ENCODE measurements around the gene HAND2.

Gene HAND2

DNA sequence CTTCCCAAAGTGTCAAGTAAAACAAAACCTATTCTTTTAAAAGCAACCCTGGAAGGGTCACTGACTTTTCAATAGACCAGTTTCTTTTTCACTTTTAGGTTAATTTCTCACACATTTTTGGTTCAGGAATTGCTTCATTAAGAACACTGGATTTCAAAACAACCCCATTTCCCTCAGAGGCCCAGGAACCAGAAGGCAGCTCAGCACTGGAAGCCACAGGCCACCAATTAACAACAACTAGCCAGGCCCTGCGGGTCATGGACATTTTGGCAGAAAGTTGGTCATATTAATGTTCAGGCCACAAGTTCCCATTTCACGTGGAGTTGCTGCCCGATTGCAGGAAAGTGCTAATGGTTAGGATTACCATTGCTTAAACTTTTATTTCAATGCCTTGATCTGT, 39.8 kb downstream of the HAND2 start:
- Histone ChIP-seq H3K79me2 (ENCODE audit: control insufficient read depth, insufficient read depth, low read length) (no peaks in the 10 kb centered on the region), H3K79me1 (ENCODE audit: low read length) (no peaks in the 10 kb centered on the region), H2BK5ac (ENCODE audit: low read length) (no peak overlapping the region), H3K18ac (ENCODE audit: low read length) (no peak overlapping the region), H3K23ac (ENCODE audit: low read length) (no peak overlapping the region), H3K4me1 (ENCODE audit: control insufficient read depth, low read depth, low read length) (peaks cover 3% of the 10 kb centered on the region), H3K36me3 (ENCODE audit: control insufficient read depth, insufficient read depth, low read length) (no peaks in the 10 kb centered on the region), H3K27ac (ENCODE audit: low read depth, low read length) (no peak overlapping the region), H3K56ac (ENCODE audit: low read length) (no peak overlapping the region), H3K9ac (ENCODE audit: low read length) (no peak overlapping the region), H3K27me3 (ENCODE audit: insufficient read depth, low read length, poor library complexity) (no peaks in the 10 kb centered on the region), H2BK15ac (replicated peaks; ENCODE audit: low read depth) (no peak overlapping the region), H4K5ac (ENCODE audit: low read length) (no peak overlapping the region), H3K4me2 (ENCODE audit: low read length) (no peak overlapping the region), H2AK5ac (ENCODE audit: low read length) (no peak overlapping the region), H3K4ac (ENCODE audit: low read depth, low read length) (no peak overlapping the region), H3K4me3 (ENCODE audit: low read length) (no peak overlapping the region), H2BK120ac (ENCODE audit: low read depth, low read length) (no peak overlapping the region), H4K8ac (ENCODE audit: low read depth, low read length) (no peak overlapping the region)
- DNase-seq, result no peak
- WGBS (ENCODE audit: extremely low coverage, insufficient coverage, low lambda C conversion rate), result no CpG with 5 or more reads among the region's 3 CpGs

DNA sequence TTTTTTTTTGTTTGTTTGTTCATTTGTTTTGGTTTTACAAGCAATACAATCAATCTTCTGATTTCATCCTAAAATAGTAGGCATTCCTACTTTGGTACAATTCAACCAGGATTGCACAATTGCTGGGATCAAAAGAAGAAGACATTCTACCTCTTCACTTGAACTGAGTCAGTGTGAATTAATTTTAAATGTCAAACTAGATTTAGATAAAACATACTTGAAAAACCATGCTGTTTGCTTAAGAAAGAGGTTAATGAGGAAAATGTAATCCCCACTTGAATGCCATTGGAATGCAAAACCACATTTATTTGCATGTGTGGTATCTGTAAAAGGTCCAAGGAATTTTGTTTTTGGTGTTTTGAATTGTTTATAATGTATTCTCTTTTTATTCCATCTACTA, 40.5 kb downstream of the HAND2 start:
- Histone ChIP-seq H2AK5ac (ENCODE audit: low read length) (no peak overlapping the region), H3K4me3 (ENCODE audit: low read length) (no peak overlapping the region), H3K4me1 (ENCODE audit: control insufficient read depth, low read depth, low read length) (peaks cover 3% of the 10 kb centered on the region), H3K4me2 (ENCODE audit: low read length) (no peak overlapping the region), H3K36me3 (ENCODE audit: control insufficient read depth, insufficient read depth, low read length) (no peaks in the 10 kb centered on the region), H3K27ac (ENCODE audit: low read depth, low read length) (no peak overlapping the region), H2BK120ac (ENCODE audit: low read depth, low read length) (no peak overlapping the region), H3K4ac (ENCODE audit: low read depth, low read length) (no peak overlapping the region), H3K79me1 (ENCODE audit: low read length) (no peaks in the 10 kb centered on the region), H4K8ac (ENCODE audit: low read depth, low read length) (no peak overlapping the region), H4K5ac (ENCODE audit: low read length) (no peak overlapping the region), H3K56ac (ENCODE audit: low read length) (no peak overlapping the region), H2BK5ac (ENCODE audit: low read length) (no peak overlapping the region), H3K79me2 (ENCODE audit: control insufficient read depth, insufficient read depth, low read length) (no peaks in the 10 kb centered on the region), H3K18ac (ENCODE audit: low read length) (no peak overlapping the region), H3K23ac (ENCODE audit: low read length) (no peak overlapping the region), H2BK15ac (replicated peaks; ENCODE audit: low read depth) (no peak overlapping the region), H3K27me3 (ENCODE audit: insufficient read depth, low read length, poor library complexity) (no peaks in the 10 kb centered on the region), H3K9ac (ENCODE audit: low read length) (no peak overlapping the region)
- DNase-seq, result no peak

DNA sequence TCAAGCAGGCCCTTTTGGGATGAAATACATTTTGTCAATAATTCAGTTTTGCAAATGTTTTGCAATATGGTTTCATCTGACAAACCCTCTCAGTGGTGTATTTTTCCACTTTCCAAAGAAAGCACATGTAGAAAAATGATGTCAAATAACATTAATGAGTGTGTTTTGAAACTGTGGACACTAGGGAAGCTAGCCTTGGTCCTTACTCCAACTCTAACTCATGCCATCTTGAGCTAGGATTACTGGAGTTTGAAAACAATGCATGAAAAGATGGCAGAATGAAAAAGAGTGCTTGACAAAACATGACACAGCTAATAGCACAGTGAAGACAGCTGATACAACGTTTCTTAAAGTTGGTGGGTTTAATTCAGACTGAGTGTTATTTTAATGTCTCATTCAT, 41.4 kb downstream of the HAND2 start:
- Histone ChIP-seq H3K23ac (ENCODE audit: low read length) (no peak overlapping the region), H2AK5ac (ENCODE audit: low read length) (no peak overlapping the region), H3K18ac (ENCODE audit: low read length) (no peak overlapping the region), H3K79me1 (ENCODE audit: low read length) (no peaks in the 10 kb centered on the region), H2BK15ac (replicated peaks; ENCODE audit: low read depth) (no peak overlapping the region), H3K4ac (ENCODE audit: low read depth, low read length) (no peak overlapping the region), H3K4me2 (ENCODE audit: low read length) (no peak overlapping the region), H3K27ac (ENCODE audit: low read depth, low read length) (no peak overlapping the region), H3K56ac (ENCODE audit: low read length) (no peak overlapping the region), H3K4me3 (ENCODE audit: low read length) (no peak overlapping the region), H2BK5ac (ENCODE audit: low read length) (no peak overlapping the region), H4K5ac (ENCODE audit: low read length) (no peak overlapping the region), H3K27me3 (ENCODE audit: insufficient read depth, low read length, poor library complexity) (no peaks in the 10 kb centered on the region), H3K36me3 (ENCODE audit: control insufficient read depth, insufficient read depth, low read length) (no peaks in the 10 kb centered on the region), H3K79me2 (ENCODE audit: control insufficient read depth, insufficient read depth, low read length) (no peaks in the 10 kb centered on the region), H4K8ac (ENCODE audit: low read depth, low read length) (no peak overlapping the region), H3K4me1 (ENCODE audit: control insufficient read depth, low read depth, low read length) (no peaks in the 10 kb centered on the region), H3K9ac (ENCODE audit: low read length) (no peak overlapping the region), H2BK120ac (ENCODE audit: low read depth, low read length) (no peak overlapping the region)
- DNase-seq, result no peak
- no CpG with 5 or more reads among the region's 1 CpG for WGBS (ENCODE audit: extremely low coverage, insufficient coverage, low lambda C conversion rate)

DNA sequence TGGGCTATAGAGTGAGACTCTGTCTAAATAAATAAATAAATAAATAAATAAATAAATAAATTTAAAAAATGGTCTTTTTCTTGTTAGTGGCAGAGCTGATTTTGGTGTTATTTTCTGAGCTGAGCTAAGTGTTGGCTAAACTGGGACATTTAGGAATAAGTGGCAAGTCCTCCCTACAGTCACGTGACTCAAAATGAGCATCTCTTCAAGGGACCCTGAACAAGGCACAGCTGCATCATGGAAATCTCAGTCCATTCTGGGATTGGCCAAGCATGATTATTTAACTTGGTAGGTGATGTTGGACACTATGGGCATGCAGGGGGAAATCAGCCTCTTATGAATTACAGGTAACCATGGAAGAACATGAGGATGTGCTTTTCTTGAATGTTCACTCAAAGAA, 42.0 kb downstream of the HAND2 start:
- Histone ChIP-seq H3K36me3 (ENCODE audit: control insufficient read depth, insufficient read depth, low read length) (no peaks in the 10 kb centered on the region), H3K4me3 (ENCODE audit: low read length) (no peak overlapping the region)
- no CpG with 5 or more reads among the region's 1 CpG for WGBS (ENCODE audit: extremely low coverage, insufficient coverage, low lambda C conversion rate)

DNA sequence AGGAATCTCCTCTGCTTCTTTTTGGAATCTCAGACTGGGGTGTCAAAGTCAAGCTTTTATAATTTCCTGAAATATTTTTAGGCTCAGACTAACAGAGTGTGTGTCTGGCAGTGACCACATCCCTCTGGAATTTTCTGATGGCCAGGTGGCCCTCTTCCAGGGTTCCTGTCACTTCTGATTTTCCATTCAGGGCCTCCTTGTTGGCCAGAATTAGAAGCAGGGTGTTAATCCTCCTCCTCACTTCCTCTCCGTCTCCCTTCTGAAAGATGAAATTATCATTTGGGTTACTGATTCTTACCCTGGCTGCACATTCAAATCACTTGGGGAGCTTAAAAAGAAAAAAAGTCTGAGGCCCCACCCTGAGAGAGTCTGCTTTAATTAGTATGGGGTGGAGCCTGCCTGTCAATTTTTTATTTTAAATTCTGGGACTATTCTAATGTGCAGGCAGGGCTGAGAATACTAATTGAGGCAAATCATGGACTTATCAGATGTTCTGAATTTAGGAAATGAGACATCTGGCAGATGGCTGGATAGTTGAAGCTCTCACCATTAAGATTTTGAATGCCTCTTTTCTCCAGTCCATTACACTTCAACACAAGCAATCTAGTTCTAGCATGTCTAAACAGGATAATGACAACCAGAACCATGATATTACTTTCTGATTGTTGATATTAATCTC, 43.2 kb downstream of the HAND2 start:
- H4K5ac ChIP-seq (ENCODE audit: low read length), result no peak overlapping the region
- no peaks in the 10 kb centered on the region for H3K36me3 ChIP-seq (ENCODE audit: control insufficient read depth, insufficient read depth, low read length)
- H3K27ac ChIP-seq (ENCODE audit: low read depth, low read length), result no peak overlapping the region
- no peaks in the 10 kb centered on the region for H3K27me3 ChIP-seq (ENCODE audit: insufficient read depth, low read length, poor library complexity)
- no peak overlapping the region for H2BK120ac ChIP-seq (ENCODE audit: low read depth, low read length)
- no peak overlapping the region for H3K9ac ChIP-seq (ENCODE audit: low read length)
- WGBS (ENCODE audit: extremely low coverage, insufficient coverage, low lambda C conversion rate), result no CpG with 5 or more reads among the region's 1 CpG
- H3K4me1 ChIP-seq (ENCODE audit: control insufficient read depth, low read depth, low read length), result no peaks in the 10 kb centered on the region
- H2BK15ac ChIP-seq (replicated peaks; ENCODE audit: low read depth), result no peak overlapping the region
- H4K8ac ChIP-seq (ENCODE audit: low read depth, low read length), result peak overlapping the region; percentile 65
- H3K4me3 ChIP-seq (ENCODE audit: low read length), result no peak overlapping the region
- H3K18ac ChIP-seq (ENCODE audit: low read length), result no peak overlapping the region
- H3K79me2 ChIP-seq (ENCODE audit: control insufficient read depth, insufficient read depth, low read length), result no peaks in the 10 kb centered on the region
- H3K56ac ChIP-seq (ENCODE audit: low read length), result no peak overlapping the region
- H2AK5ac ChIP-seq (ENCODE audit: low read length), result no peak overlapping the region
- peak; percentile 65 for DNase-seq
- no peak overlapping the region for H3K23ac ChIP-seq (ENCODE audit: low read length)
- H2BK5ac ChIP-seq (ENCODE audit: low read length), result no peak overlapping the region
- no peaks in the 10 kb centered on the region for H3K79me1 ChIP-seq (ENCODE audit: low read length)
- H3K4ac ChIP-seq (ENCODE audit: low read depth, low read length), result no peak overlapping the region
- H3K4me2 ChIP-seq (ENCODE audit: low read length), result no peak overlapping the region

More for the DNA sequence above, 42.0 kb downstream of the HAND2 start:
- Histone ChIP-seq H2BK120ac (ENCODE audit: low read depth, low read length) (no peak overlapping the region), H3K79me1 (ENCODE audit: low read length) (no peaks in the 10 kb centered on the region), H3K23ac (ENCODE audit: low read length) (no peak overlapping the region), H3K56ac (ENCODE audit: low read length) (no peak overlapping the region), H3K9ac (ENCODE audit: low read length) (no peak overlapping the region), H3K18ac (ENCODE audit: low read length) (no peak overlapping the region), H3K4me1 (ENCODE audit: control insufficient read depth, low read depth, low read length) (no peaks in the 10 kb centered on the region), H2AK5ac (ENCODE audit: low read length) (no peak overlapping the region), H3K27me3 (ENCODE audit: insufficient read depth, low read length, poor library complexity) (no peaks in the 10 kb centered on the region), H4K5ac (ENCODE audit: low read length) (no peak overlapping the region), H3K79me2 (ENCODE audit: control insufficient read depth, insufficient read depth, low read length) (no peaks in the 10 kb centered on the region), H2BK5ac (ENCODE audit: low read length) (no peak overlapping the region), H2BK15ac (replicated peaks; ENCODE audit: low read depth) (no peak overlapping the region), H3K4me2 (ENCODE audit: low read length) (no peak overlapping the region), H3K4ac (ENCODE audit: low read depth, low read length) (no peak overlapping the region), H4K8ac (ENCODE audit: low read depth, low read length) (no peak overlapping the region), H3K27ac (ENCODE audit: low read depth, low read length) (no peak overlapping the region)
- DNase-seq, result no peak

DNA sequence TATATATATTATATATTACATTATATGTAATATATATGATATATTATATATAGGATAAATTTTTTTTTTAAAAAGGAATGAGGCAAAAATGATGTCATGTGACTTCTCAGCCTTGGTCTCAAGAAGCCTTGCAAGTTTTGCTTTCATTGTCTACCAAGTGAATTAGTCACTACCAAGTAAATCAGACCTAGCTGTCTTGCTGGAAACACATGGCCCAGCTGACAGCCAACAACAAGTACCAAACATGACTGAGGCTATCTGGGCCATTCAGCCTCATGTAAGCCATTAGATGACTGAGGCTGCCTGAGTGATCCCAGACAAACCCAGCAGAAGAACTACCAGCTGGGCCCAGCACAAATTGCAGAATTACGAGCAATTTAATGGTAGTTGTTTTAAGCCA, 44.9 kb downstream of the HAND2 start:
- no peak overlapping the region for H4K5ac ChIP-seq (ENCODE audit: low read length)
- no peak overlapping the region for H2BK15ac ChIP-seq (replicated peaks; ENCODE audit: low read depth)
- H3K36me3 ChIP-seq (ENCODE audit: control insufficient read depth, insufficient read depth, low read length), result no peaks in the 10 kb centered on the region
- no peaks in the 10 kb centered on the region for H3K4me1 ChIP-seq (ENCODE audit: control insufficient read depth, low read depth, low read length)
- no peak overlapping the region for H3K27ac ChIP-seq (ENCODE audit: low read depth, low read length)
- H3K27me3 ChIP-seq (ENCODE audit: insufficient read depth, low read length, poor library complexity), result no peaks in the 10 kb centered on the region
- H2AK5ac ChIP-seq (ENCODE audit: low read length), result no peak overlapping the region
- H4K8ac ChIP-seq (ENCODE audit: low read depth, low read length), result no peak overlapping the region
- no peak overlapping the region for H3K4ac ChIP-seq (ENCODE audit: low read depth, low read length)
- no peak overlapping the region for H3K9ac ChIP-seq (ENCODE audit: low read length)
- no peak overlapping the region for H2BK120ac ChIP-seq (ENCODE audit: low read depth, low read length)
- H3K79me1 ChIP-seq (ENCODE audit: low read length), result no peaks in the 10 kb centered on the region
- no peak overlapping the region for H3K4me3 ChIP-seq (ENCODE audit: low read length)
- WGBS (ENCODE audit: extremely low coverage, insufficient coverage, low lambda C conversion rate), result no CpG with 5 or more reads among the region's 1 CpG
- no peaks in the 10 kb centered on the region for H3K79me2 ChIP-seq (ENCODE audit: control insufficient read depth, insufficient read depth, low read length)
- DNase-seq, result peak; percentile 26
- H3K4me2 ChIP-seq (ENCODE audit: low read length), result no peak overlapping the region
- H3K56ac ChIP-seq (ENCODE audit: low read length), result no peak overlapping the region
- H3K18ac ChIP-seq (ENCODE audit: low read length), result no peak overlapping the region
- H2BK5ac ChIP-seq (ENCODE audit: low read length), result no peak overlapping the region
- H3K23ac ChIP-seq (ENCODE audit: low read length), result no peak overlapping the region
